Loucy (cell line): Measurements from ENCODE around the gene EEF1A2.

ENCODE experiments used
- H2AFZ ChIP-seq: fragments of 200-600 bp; sonication (generic); 2 replicates; pipeline ENCODE4 v1.6.0; 2016; ENCODE audit warnings: antibody characterized with exemption, mild to moderate bottlenecking, low read length, moderate library complexity
- H3F3A ChIP-seq: fragments of 200-600 bp; 2 replicates; pipeline ENCODE4 v1.6.0; 2016; ENCODE audit warnings: antibody characterized with exemption, low read depth, mild to moderate bottlenecking
- H3K27me3 ChIP-seq: fragments of 200-600 bp; sonication (generic); 2 replicates; pipeline ENCODE4 v1.6.1; 2014; ENCODE audit warnings: low read length, mild to moderate bottlenecking; ENCODE audit not compliant: insufficient read depth, poor library complexity, severe bottlenecking
- H3K36me3 ChIP-seq: fragments of 200-600 bp; sonication (generic); 2 replicates; pipeline ENCODE4 v1.6.1; 2016; ENCODE audit warnings: low read length; ENCODE audit not compliant: insufficient read depth
- H3K4me1 ChIP-seq: fragments of 200-600 bp; sonication (generic); 2 replicates; pipeline ENCODE4 v1.5.1; 2014; ENCODE audit warnings: low read length, mild to moderate bottlenecking; ENCODE audit not compliant: insufficient read depth, poor library complexity, severe bottlenecking
- H3K4me2 ChIP-seq: fragments of 200-600 bp; sonication (generic); 2 replicates; pipeline ENCODE4 v1.6.0; 2014; ENCODE audit warnings: antibody characterized with exemption, low read length, low read depth, mild to moderate bottlenecking; ENCODE audit not compliant: poor library complexity, severe bottlenecking
- H3K4me3 ChIP-seq: fragments of 200-600 bp; sonication (generic); 2 replicates; pipeline ENCODE4 v1.5.1; 2014; ENCODE audit warnings: low read length, mild to moderate bottlenecking, mixed read lengths; ENCODE audit not compliant: poor library complexity, severe bottlenecking
- H3K79me2 ChIP-seq: fragments of 200-600 bp; sonication (generic); 2 replicates; pipeline ENCODE4 v1.6.1; 2014; ENCODE audit warnings: low read length; ENCODE audit not compliant: insufficient read depth
- H3K9ac ChIP-seq: fragments of 200-600 bp; sonication (generic); 2 replicates; pipeline ENCODE4 v1.6.0; 2014; ENCODE audit warnings: mild to moderate bottlenecking, low read depth, low read length, moderate library complexity; ENCODE audit not compliant: poor library complexity, severe bottlenecking
- H3K9me2 ChIP-seq: fragments of 200-600 bp; sonication (generic); replicated peaks from 2 replicates; pipeline ENCODE4 v1.6.1; 2016; ENCODE audit warnings: low read depth, low read length, mixed read lengths
- H3K9me3 ChIP-seq: fragments of 200-600 bp; sonication (generic); 2 replicates; pipeline ENCODE4 v1.6.1; 2014; ENCODE audit warnings: mild to moderate bottlenecking, antibody characterized with exemption, low read length, low read depth; ENCODE audit not compliant: insufficient read depth
- H4K20me1 ChIP-seq: fragments of 200-600 bp; sonication (generic); 2 replicates; pipeline ENCODE4 v1.6.0; 2014; ENCODE audit warnings: antibody characterized with exemption, low read length, mild to moderate bottlenecking; ENCODE audit not compliant: insufficient read depth, poor library complexity, severe bottlenecking
- CTCF ChIP-seq: fragments of 200-600 bp; sonication (generic); conservative IDR thresholded peaks from 2 replicates; pipeline ENCODE4 v1.5.1; 2014; ENCODE audit warnings: mild to moderate bottlenecking, antibody characterized with exemption, low read length
- EZH2phosphoT487 ChIP-seq: fragments of 200-600 bp; IDR thresholded peaks from 2 replicates; pipeline ENCODE4 v1.6.1; 2018; ENCODE audit warnings: antibody characterized with exemption, mild to moderate bottlenecking, moderate library complexity, borderline replicate concordance

The EEF1A2 gene

DNA sequence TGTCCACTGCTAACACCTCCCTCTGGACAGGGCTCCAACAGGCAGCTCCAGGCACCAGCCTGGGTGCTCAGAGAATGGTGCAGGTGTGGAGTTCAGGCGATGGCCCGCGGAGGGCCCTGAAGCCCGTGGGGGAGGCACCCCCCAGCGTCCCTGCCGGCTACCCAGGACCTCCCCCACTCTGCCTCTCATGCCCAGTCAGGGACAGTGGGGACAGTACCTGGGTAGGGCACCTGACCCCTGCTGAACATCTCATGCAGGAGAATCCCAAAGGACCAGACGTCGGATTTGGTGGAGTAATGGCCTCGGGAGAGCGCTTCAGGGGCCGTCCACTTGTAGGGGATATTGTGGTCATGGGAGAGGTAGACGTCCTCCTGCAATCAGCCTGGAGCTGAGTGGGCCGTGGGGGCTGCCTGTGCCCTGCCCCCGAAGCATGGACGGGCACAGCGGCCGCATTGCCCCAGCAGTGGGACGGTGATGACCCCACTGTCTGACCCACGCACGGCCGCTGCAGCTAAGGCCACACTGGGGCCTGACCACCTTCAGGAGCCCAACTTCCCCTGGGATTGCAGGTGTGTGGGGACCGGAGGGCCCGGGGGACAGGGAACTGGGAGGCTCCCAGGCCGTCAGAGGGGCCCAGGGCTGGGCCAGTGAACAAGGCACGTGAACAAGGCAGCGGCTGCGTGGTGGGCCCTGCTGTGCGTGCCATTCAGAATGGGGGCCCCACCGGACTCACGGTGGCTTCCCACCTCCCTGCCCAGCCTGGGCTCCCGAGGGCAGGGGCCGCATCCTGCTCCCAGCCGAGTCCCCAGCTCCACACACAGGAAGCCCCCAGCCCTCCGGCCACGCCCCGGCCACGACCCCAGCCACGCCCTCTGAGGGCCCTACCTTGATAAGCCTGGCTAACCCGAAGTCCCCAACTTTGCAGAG is 31.2 kb upstream of the EEF1A2 start:
- Histone ChIP-seq H3K27me3 (no peaks in the 10 kb centered on the region), H3K4me2 (no peak overlapping the region), H3K9ac (no peak overlapping the region), H3K9me2 (no peaks in the 10 kb centered on the region), H3K79me2 (no peaks in the 10 kb centered on the region), H3K36me3 (no peaks in the 10 kb centered on the region), H2AFZ (no peak overlapping the region), H3K4me1 (no peaks in the 10 kb centered on the region), H3F3A (0 out of 2 replicates have a peak, but pooled peaks cover 3% of the 10 kb centered on the region), H4K20me1 (no peaks in the 10 kb centered on the region), H3K4me3 (no peak overlapping the region), H3K9me3 (no peaks in the 10 kb centered on the region)
- TF ChIP-seq EZH2phosphoT487: no peak
- TF ChIP-seq CTCF: no peak

- Histone ChIP-seq H2AFZ (no peak overlapping the region), H4K20me1 (no peaks in the 10 kb centered on the region), H3K27me3 (no peaks in the 10 kb centered on the region), H3K36me3 (no peaks in the 10 kb centered on the region), H3K9me2 (no peaks in the 10 kb centered on the region), H3K4me1 (no peaks in the 10 kb centered on the region), H3K9ac (no peak overlapping the region), H3K4me3 (no peak overlapping the region), H3K9me3 (no peaks in the 10 kb centered on the region), H3K4me2 (no peak overlapping the region), H3F3A (0 out of 2 replicates have a peak, but pooled peaks cover 3% of the 10 kb centered on the region), H3K79me2 (no peaks in the 10 kb centered on the region)
- TF ChIP-seq CTCF (no peak), EZH2phosphoT487 (no peak)
Measured at GRCh38 chr20:63529180-63529860, 30.4 kb upstream of the EEF1A2 start.

GRCh38 chr20:63527184-63527583 is 28.3 kb upstream of the EEF1A2 start:
- peaks cover 13% of the 10 kb centered on the region for H3K79me2 ChIP-seq
- no peak overlapping the region for H3K4me2 ChIP-seq
- no peak overlapping the region for H3K9ac ChIP-seq
- H3K4me1 ChIP-seq: peaks cover 5% of the 10 kb centered on the region
- H2AFZ ChIP-seq: no peak overlapping the region
- no peaks in the 10 kb centered on the region for H3K36me3 ChIP-seq
- no peaks in the 10 kb centered on the region for H3K27me3 ChIP-seq
- TF ChIP-seq EZH2phosphoT487: no peak
- TF ChIP-seq CTCF: no peak
- H3K9me3 ChIP-seq: no peaks in the 10 kb centered on the region
- H3K9me2 ChIP-seq: no peaks in the 10 kb centered on the region
- H3K4me3 ChIP-seq: no peak overlapping the region
- 0 out of 2 replicates have a peak, but pooled peaks cover 3% of the 10 kb centered on the region for H3F3A ChIP-seq
- H4K20me1 ChIP-seq: peaks cover 15% of the 10 kb centered on the region
